HCT116 (cell line): Measurements from ENCODE around the gene G0S2. TPM values are rescaled to one million over a fixed set of nuclear protein-coding genes. Genes with fewer than 3 reads are reported as not detected.

Source experiments
- ATAC-seq: fragments of 200-7000 bp; cut with Tn5 transposase; 2 replicates; pipeline ENCODE4 v1.9.1; 2020; ENCODE audit warnings: mild to moderate bottlenecking, moderate library complexity
- BruUV-seq: library from RNA; stranded (reverse); fragments of 400-500 nt; replicated peaks from 2 replicates; lab custom pipeline; 2021; lab: Mats Ljungman, UMichigan
- CTCF ChIA-PET: fragments of 300-600 bp; sonication (Branson Sonifier 250); formaldehyde crosslinking; loops from one replicate; lab custom pipeline; 2021; ENCODE audit warnings: antibody characterized with exemption; lab: Charles Lee
- POLR2A ChIA-PET: fragments of 300-600, 350-600 bp; sonication (Branson Sonifier 250); formaldehyde crosslinking; loops from one replicate; lab custom pipeline; 2021; ENCODE audit warnings: antibody characterized with exemption; lab: Charles Lee
- RAD21 ChIA-PET, 2 experiments: fragments of 300-600 bp; sonication (Branson Sonifier 250); formaldehyde crosslinking; loops; one replicate each; lab custom pipeline; 2023; ENCODE audit warnings: low total read pairs in 2 of 2; ENCODE audit not compliant: uncharacterized antibody in 2 of 2, unreplicated experiment in 2 of 2, low non-redundant PET in 1 of 2; lab: Charles Lee
- DNase-seq: peaks from one replicate; pipeline ENCODE4 v3.0.0-alpha.2; 2010; ENCODE audit warnings: low read depth, low spot score
- H2AFZ ChIP-seq: fragments of 200-600 bp; shearing (Covaris generic), sonication (generic); 2 replicates; pipeline ENCODE4 v1.6.1; 2017; ENCODE audit warnings: low read depth, mixed run types, mixed read lengths, antibody characterized with exemption, low read length; ENCODE audit not compliant: poor library complexity, severe bottlenecking
- H3K27ac ChIP-seq: 2 replicates; pipeline ENCODE4 v1.5.1; 2012; ENCODE audit warnings: low read depth, low read length
- H3K27me3 ChIP-seq: fragments of 200-600 bp; sonication (generic); 2 replicates; pipeline ENCODE4 v1.6.1; 2016; ENCODE audit warnings: mixed run types, low read length, mixed read lengths; ENCODE audit not compliant: insufficient read depth
- H3K36me3 ChIP-seq, 2 experiments: fragments of 200-500 bp in 1 of 2; fragments of 200-600 bp in 1 of 2; sonication (Bioruptor generic) in 1 of 2; sonication (generic) in 1 of 2; 2 replicates each; pipeline versions ENCODE4 v1.5.1 to v1.6.1; 2014 to 2016; ENCODE audit warnings: low read length in 2 of 2, inconsistent platforms in 1 of 2, mixed read lengths in 1 of 2, mixed run types in 1 of 2; ENCODE audit not compliant: insufficient read depth in 2 of 2, control insufficient read depth in 1 of 2
- H3K4me1 ChIP-seq, 2 experiments: fragments of 200-600 bp in 1 of 2; sonication (generic) in 1 of 2; 2 replicates each; pipeline versions ENCODE4 v1.5.1 to v1.6.1; 2012 to 2017; ENCODE audit warnings: low read length in 2 of 2, inconsistent platforms in 1 of 2, mild to moderate bottlenecking in 1 of 2, mixed read lengths in 1 of 2, mixed run types in 1 of 2, moderate library complexity in 1 of 2; ENCODE audit not compliant: insufficient read depth in 2 of 2, control insufficient read depth in 1 of 2
- H3K4me2 ChIP-seq: fragments of 200-600 bp; sonication (generic); 2 replicates; pipeline ENCODE4 v1.6.1; 2017; ENCODE audit warnings: mixed run types, low read length, mixed read lengths
- H3K4me3 ChIP-seq, 2 experiments: fragments of 200-600 bp in 1 of 2; sonication (generic) in 1 of 2; replicated peaks in 1 of 2; 2 replicates each; pipeline ENCODE4 v1.5.1; 2011 to 2016; ENCODE audit warnings: low read length in 2 of 2, control low read depth in 1 of 2, low read depth in 1 of 2, mild to moderate bottlenecking in 1 of 2, mixed read lengths in 1 of 2, mixed run types in 1 of 2
- H3K79me2 ChIP-seq: fragments of 200-600 bp; sonication (generic); 2 replicates; pipeline ENCODE4 v1.6.1; 2017; ENCODE audit warnings: mild to moderate bottlenecking, mixed run types, low read length, moderate library complexity, mixed read lengths; ENCODE audit not compliant: insufficient read depth
- H3K9ac ChIP-seq: fragments of 200-600 bp; sonication (generic); 2 replicates; pipeline ENCODE4 v1.6.1; 2016; ENCODE audit warnings: low read length, mixed read lengths
- H3K9me2 ChIP-seq: fragments of 200-600 bp; sonication (generic), shearing (Covaris generic); 2 replicates; pipeline ENCODE4 v1.6.1; 2017; ENCODE audit warnings: mixed run types, mild to moderate bottlenecking, moderate library complexity; ENCODE audit not compliant: insufficient read depth
- H3K9me3 ChIP-seq, 2 experiments: fragments of 200-500 bp in 1 of 2; fragments of 200-600 bp in 1 of 2; sonication (Bioruptor generic) in 1 of 2; sonication (generic) in 1 of 2; 2 replicates each; pipeline ENCODE4 v1.6.1; 2014 to 2017; ENCODE audit warnings: low read length in 2 of 2, mixed read lengths in 2 of 2, inconsistent platforms in 1 of 2, low read depth in 1 of 2, mild to moderate bottlenecking in 1 of 2, mixed run types in 1 of 2, moderate library complexity in 1 of 2; ENCODE audit not compliant: control insufficient read depth in 1 of 2, insufficient read depth in 1 of 2
- H4K20me1 ChIP-seq: fragments of 200-600 bp; sonication (generic), shearing (Covaris generic); 2 replicates; pipeline ENCODE4 v1.6.1; 2017; ENCODE audit warnings: mixed run types, mild to moderate bottlenecking, moderate library complexity; ENCODE audit not compliant: insufficient read depth
- CBX3 ChIP-seq: IDR thresholded peaks from 2 replicates; pipeline ENCODE4 v1.6.1; 2012; ENCODE audit warnings: low read depth
- CTCF ChIP-seq, 3 experiments: fragments of 200-600 bp in 1 of 3; sonication (generic) in 1 of 3; IDR thresholded peaks in 2 of 3; conservative IDR thresholded peaks in 1 of 3; 2 replicates each; pipeline ENCODE4 v1.5.1; 2012 to 2017; ENCODE audit warnings: low read depth in 2 of 3, low read length in 2 of 3, antibody characterized with exemption in 1 of 3, borderline replicate concordance in 1 of 3, control low read depth in 1 of 3, mild to moderate bottlenecking in 1 of 3, mixed read lengths in 1 of 3, mixed run types in 1 of 3, moderate library complexity in 1 of 3; ENCODE audit not compliant: insufficient read depth in 1 of 3
- EGR1 ChIP-seq: IDR thresholded peaks from 2 replicates; pipeline ENCODE4 v1.6.1; 2012; ENCODE audit warnings: low read depth
- JUND ChIP-seq: IDR thresholded peaks from 2 replicates; pipeline ENCODE4 v1.6.1; 2012
- REST ChIP-seq: IDR thresholded peaks from 2 replicates; pipeline ENCODE4 v1.6.1; 2012; ENCODE audit warnings: low read depth
- SIN3A ChIP-seq: IDR thresholded peaks from 2 replicates; pipeline ENCODE4 v1.6.1; 2012; ENCODE audit warnings: low read depth
- SRF ChIP-seq: IDR thresholded peaks from 2 replicates; pipeline ENCODE4 v1.6.1; 2012; ENCODE audit warnings: low read depth
- intact Hi-C: fragments of 100-400 bp; cut with micrococcal nuclease; formaldehyde crosslinking; loops from 2 replicates; pipeline ENCODE4 v1.10.0; 2022
- total RNA-seq: library from RNA; stranded (reverse); gene quantifications from one replicate; pipeline ENCODE4 v1.2.1, GENCODE V29; 2021; ENCODE audit not compliant: unreplicated experiment
- TF ChIP-seq, protein P1 (sequence below): IDR thresholded peaks from 2 replicates; pipeline ENCODE4 v1.6.1; 2012
- TF ChIP-seq, protein P2 (sequence below): IDR thresholded peaks from 2 replicates; pipeline ENCODE4 v1.6.1; 2011; ENCODE audit warnings: mild to moderate bottlenecking, low read length, moderate library complexity; ENCODE audit not compliant: insufficient replicate concordance; ENCODE audit errors: extremely low read depth

G0S2 gene
- total RNA-seq, 1 experiment from 2014 or later = not detected

- BruUV-seq = no TSS peak
- H3K4me2 ChIP-seq = no peak overlapping the region
Measured at GRCh38 chr1:209715314-209715713, 40.1 kb downstream of the G0S2 start.

More at GRCh38 chr1:209715314-209715713, 40.1 kb downstream of the G0S2 start:
- no peak overlapping the region for H3K9ac ChIP-seq
- RAD21 ChIA-PET = no interaction called here
- POLR2A ChIA-PET = no interaction called here
- DNase-seq = no peak
- ATAC-seq = no peak
- H3K4me1 ChIP-seq = no peaks in the 10 kb centered on the region
- no peaks in the 10 kb centered on the region for H4K20me1 ChIP-seq
- no peak overlapping the region for H3K27ac ChIP-seq
- intact Hi-C loops = no loop called here
- H3K27me3 ChIP-seq = 0 out of 2 replicates have a peak, but pooled peaks cover 2% of the 10 kb centered on the region
- no peaks in the 10 kb centered on the region for H3K9me2 ChIP-seq
- H3K9me3 ChIP-seq = no peaks in the 10 kb centered on the region
- TF ChIP-seq REST (no peak), CTCF (IDR thresholded peaks at IDR 0.05 in 2 of 3, conservative IDR thresholded peaks at IDR 0.05 in 1 of 3; ENCODE audit: borderline replicate concordance in 1 of 3, insufficient read depth in 1 of 3, low read depth in 2 of 3, low read length in 2 of 3) (no peak), SRF (no peak), JUND (no peak), EGR1 (no peak), CBX3 (no peak), SIN3A (no peak)
- TF ChIP-seq, protein P1, sequence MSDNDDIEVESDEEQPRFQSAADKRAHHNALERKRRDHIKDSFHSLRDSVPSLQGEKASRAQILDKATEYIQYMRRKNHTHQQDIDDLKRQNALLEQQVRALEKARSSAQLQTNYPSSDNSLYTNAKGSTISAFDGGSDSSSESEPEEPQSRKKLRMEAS = no peak
- TF ChIP-seq, protein P2, sequence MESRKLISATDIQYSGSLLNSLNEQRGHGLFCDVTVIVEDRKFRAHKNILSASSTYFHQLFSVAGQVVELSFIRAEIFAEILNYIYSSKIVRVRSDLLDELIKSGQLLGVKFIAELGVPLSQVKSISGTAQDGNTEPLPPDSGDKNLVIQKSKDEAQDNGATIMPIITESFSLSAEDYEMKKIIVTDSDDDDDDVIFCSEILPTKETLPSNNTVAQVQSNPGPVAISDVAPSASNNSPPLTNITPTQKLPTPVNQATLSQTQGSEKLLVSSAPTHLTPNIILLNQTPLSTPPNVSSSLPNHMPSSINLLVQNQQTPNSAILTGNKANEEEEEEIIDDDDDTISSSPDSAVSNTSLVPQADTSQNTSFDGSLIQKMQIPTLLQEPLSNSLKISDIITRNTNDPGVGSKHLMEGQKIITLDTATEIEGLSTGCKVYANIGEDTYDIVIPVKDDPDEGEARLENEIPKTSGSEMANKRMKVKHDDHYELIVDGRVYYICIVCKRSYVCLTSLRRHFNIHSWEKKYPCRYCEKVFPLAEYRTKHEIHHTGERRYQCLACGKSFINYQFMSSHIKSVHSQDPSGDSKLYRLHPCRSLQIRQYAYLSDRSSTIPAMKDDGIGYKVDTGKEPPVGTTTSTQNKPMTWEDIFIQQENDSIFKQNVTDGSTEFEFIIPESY = no peak
- TF ChIP-seq, all 23 proteins: peak for 0
- Histone ChIP-seq H3K36me3 (no peaks in the 10 kb centered on the region), H3K79me2 (no peaks in the 10 kb centered on the region), H2AFZ (no peak overlapping the region), H3K4me3 (no peak overlapping the region)
- CTCF ChIA-PET = no interaction called here
